Right ventricle myocardium inferior (tissue), 1 donor: ENCODE results near the gene ARHGAP29. TPM values are rescaled to one million over a fixed set of nuclear protein-coding genes. Genes with fewer than 3 reads are reported as not detected.

Experiments used
- ATAC-seq: fragments of 200-7000 bp; cut with Tn5 transposase; one replicate; pipeline ENCODE4 v1.9.1; 2020; ENCODE audit warnings: mild to moderate bottlenecking, moderate library complexity
- DNase-seq: peaks from one replicate; pipeline ENCODE4 v3.0.0; 2021; ENCODE audit errors: missing footprints
- intact Hi-C: fragments of 100-400 bp; cut with DNase I; formaldehyde crosslinking; loops from one replicate; pipeline ENCODE4 v1.11.0; 2022
- total RNA-seq: library from RNA; stranded (reverse); fragmentation: NEBNext Ultra II Directional; extraction: Animal tissue kit (Norgen Biotek cat#: 25700); gene quantifications from one replicate; pipeline ENCODE4 v1.2.1, GENCODE V29; 2021
- donor health status: DM: no; HTN: yes; CAD: no; lungs with severe emphysema.

ARHGAP29 gene
- total RNA-seq, 1 donor from 2014 or later = 27.5 TPM

DNA sequence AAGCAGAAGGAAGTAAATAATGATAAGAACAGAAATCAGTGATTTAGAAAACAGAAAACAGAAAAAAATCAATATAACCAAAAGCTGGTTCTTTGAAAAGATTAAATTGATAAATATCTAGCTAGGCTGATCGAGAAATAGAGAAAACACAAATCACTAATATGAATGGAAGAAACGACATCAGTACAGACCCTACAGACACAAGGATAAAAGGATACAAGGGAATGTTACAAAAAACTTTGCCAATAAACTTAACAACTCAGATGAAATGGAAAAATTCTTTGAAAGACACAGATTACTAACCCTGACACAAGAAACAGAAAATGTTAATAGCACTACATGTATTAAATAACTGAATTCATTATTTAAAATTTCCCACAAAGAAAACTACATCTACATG is 6.3 kb upstream of the ARHGAP29 start:
- intact Hi-C loops = no loop called here
- DNase-seq = no peak
- ATAC-seq = no peak

DNA sequence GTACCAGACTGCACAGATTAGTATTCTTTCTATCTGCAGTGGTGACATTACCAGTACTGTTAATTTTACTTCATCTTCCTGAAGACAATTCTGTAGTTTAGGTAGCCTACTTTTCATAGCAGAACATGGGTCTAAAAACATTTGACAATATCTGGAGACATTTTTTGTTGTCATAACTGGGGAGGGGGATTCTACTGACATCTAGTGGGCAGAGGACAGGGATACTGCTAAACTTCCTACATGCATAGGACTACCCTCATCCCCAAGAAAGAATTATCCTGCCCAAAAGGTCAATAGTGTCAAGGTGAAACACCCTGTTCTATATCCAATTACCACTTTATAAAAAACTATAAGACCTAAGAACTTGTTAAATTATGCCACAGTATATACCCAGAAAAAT is 3.4 kb upstream of the ARHGAP29 start:
- intact Hi-C loops = no loop called here
- no peak for DNase-seq
- no peak for ATAC-seq

GRCh38 chr1:94239796-94240195 is 2.4 kb upstream of the ARHGAP29 start:
- intact Hi-C loops = loop anchor here (5.0 kb wide), 2 partner anchors 88 to 177 kb away; no protein-coding TSS in a partner anchor
- no peak for DNase-seq

DNA sequence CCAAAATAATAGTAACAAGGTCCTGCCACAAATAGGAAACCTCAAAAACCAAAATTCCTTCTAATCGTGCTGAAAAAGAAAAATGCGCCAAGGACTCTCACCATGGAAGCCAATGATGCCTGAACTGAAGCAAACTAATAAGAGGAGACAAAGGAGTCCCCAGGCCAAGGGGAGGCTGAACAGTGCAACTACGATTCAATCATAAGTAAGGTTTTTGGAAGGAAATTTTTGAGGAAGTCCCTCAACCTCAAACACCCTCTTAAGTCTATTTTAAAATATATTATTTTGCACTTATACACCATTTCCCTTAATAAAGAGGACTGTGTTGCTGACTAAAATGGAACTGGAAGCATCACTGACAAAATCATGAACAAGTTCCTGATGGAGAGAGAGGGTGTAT is 1.7 kb upstream of the ARHGAP29 start:
- ATAC-seq (no peak), DNase-seq (no peak)
- intact Hi-C loops = loop anchor here (5.0 kb wide), 2 partner anchors 88 to 177 kb away; no protein-coding TSS in a partner anchor

More at GRCh38 chr1:94239796-94240195, 2.4 kb upstream of the ARHGAP29 start:
- no peak for ATAC-seq

GRCh38 chr1:94236630-94237290 is 624 bp downstream of the ARHGAP29 start:
- ATAC-seq = peak; percentile 59
- intact Hi-C loops = loop anchor here (2.0 to 5.0 kb wide), 3 partner anchors 91 to 192 kb away; no protein-coding TSS in a partner anchor
- peak; percentile 70 for DNase-seq

- peak; percentile 33 for ATAC-seq
- intact Hi-C loops = loop anchor here (2.0 to 5.0 kb wide), 3 partner anchors 91 to 191 kb away; no protein-coding TSS in a partner anchor
- no peak for DNase-seq
Measured at GRCh38 chr1:94236013-94236491, 1.3 kb downstream of the ARHGAP29 start.

DNA sequence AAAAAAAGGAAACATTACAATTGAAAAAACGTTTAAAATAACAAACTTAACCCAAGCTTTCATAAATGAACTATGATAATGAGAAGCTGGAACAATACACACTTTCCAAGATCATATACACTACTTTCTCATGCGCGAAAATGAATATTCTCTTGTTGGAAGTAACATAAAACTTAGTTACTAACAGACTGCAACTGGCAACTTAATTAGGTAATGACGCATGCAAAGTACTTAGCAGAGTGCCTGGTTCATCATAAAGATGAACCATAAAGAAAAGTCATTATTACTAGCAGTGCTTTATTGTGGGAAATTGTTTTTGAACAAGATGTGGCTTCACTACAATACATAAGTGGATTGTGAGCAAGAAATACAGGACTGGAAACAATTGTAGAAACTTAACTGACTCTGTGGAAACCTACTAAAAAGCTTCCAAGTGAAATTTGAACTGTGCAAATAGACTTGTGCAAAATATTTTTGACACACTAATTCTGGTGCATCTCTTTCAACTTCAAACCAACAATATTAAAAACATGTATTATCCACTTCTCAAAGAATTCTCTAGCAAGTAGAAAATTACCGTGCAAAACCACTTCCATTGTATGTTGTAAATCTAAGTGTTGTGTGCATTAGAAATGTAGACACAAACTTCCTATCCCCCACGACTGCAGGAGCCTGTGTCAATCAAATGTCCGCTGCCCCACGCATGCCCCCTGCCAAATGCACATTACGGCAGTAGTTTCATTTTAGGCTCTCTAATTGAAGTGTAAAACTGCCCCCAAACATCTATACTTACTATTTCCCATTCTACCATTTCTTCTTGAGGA is 2.0 kb downstream of the ARHGAP29 start:
- intact Hi-C loops = loop anchor here (2.0 to 5.0 kb wide), 3 partner anchors 92 to 191 kb away; no protein-coding TSS in a partner anchor
- DNase-seq = no peak
- no peak for ATAC-seq

- DNase-seq (no peak), ATAC-seq (no peak)
- intact Hi-C loops = loop anchor here (5.0 kb wide), 3 partner anchors 42 to 172 kb away; no protein-coding TSS in a partner anchor
Measured at GRCh38 chr1:94234615-94235014, 2.8 kb downstream of the ARHGAP29 start.

- no peak for DNase-seq
- no peak for ATAC-seq
- intact Hi-C loops = loop anchor here (5.0 kb wide), 1 partner anchor 39 kb away; no protein-coding TSS in a partner anchor
Measured at GRCh38 chr1:94231746-94232145, 5.6 kb downstream of the ARHGAP29 start.

DNA sequence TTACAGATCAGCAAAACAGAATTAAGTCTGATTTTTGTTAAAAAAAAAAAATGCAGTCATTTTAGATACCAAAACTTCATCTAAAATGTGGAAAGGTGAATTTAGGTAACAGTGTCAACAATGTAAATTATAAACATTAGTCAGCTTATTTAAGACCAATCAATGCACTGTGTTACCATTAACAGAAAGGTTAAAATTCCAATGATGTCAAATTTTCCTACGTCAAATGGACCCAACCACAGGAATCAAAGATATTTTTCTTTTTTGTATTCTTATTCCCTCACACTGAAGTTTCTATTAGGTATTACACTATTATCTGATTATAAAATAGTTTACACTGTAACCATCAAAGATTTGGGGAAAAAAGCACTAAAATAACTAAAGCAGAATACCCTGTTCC is 6.5 kb downstream of the ARHGAP29 start:
- intact Hi-C loops = loop anchor here (5.0 kb wide), 1 partner anchor 39 kb away; no protein-coding TSS in a partner anchor

DNA sequence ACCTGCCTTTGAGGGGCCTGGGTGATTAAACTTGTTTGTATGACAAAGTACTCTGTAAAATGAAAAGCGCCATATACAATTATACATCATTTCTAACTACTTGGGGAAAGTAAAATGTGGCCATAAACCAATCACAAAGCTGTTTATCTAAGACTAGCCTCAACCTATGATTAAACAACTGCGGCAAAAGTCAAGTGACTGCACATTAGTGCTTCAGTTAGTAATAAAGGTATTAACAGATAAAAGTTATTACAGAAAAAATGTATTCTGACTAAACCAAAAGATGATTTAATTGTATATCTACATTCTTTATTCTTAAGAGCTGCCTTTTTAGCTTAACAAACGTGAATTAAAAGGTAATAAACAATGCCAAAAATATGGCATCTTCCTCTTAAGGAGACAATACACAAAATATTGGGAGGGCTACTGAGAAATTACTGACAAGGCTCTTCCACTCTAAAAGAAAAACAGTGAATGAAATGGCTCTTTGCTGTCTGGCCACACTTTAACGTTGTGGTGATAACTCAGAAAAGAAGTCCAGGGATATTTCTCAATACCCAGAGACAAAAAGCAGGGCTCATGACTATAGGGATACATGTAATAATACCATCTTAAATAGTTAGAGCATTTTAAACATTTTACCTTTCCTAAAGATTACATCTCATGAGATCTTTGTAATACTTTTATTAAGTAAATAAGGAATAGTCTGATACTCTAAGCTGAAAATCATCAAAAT is 8.6 kb downstream of the ARHGAP29 start:
- intact Hi-C loops = no loop called here
- no peak for DNase-seq
- ATAC-seq = peak; percentile 60

More for the DNA sequence above, 6.5 kb downstream of the ARHGAP29 start:
- DNase-seq (no peak), ATAC-seq (no peak)

DNA sequence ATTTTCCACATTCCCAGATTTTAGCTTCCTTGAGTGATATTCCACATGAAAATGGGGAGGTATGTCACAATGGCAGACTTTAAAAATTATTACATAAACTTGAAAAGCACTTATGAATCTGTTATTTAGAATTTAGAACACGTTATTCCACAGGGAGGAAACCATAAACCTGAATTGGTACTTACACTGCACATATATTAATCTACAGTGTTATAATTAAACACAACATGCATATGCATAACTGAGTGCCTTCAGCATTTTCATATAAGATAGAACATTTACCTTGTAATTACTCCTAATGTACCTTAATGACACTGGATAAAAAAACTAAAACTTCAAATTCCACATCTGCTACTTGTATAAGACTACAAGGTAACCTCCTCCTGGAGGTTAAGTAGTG is 9.8 kb downstream of the ARHGAP29 start:
- no peak for DNase-seq
- intact Hi-C loops = no loop called here
- ATAC-seq = no peak

GRCh38 chr1:94225845-94226244 is 11.5 kb downstream of the ARHGAP29 start:
- ATAC-seq (no peak), DNase-seq (no peak)
- intact Hi-C loops = no loop called here

DNA sequence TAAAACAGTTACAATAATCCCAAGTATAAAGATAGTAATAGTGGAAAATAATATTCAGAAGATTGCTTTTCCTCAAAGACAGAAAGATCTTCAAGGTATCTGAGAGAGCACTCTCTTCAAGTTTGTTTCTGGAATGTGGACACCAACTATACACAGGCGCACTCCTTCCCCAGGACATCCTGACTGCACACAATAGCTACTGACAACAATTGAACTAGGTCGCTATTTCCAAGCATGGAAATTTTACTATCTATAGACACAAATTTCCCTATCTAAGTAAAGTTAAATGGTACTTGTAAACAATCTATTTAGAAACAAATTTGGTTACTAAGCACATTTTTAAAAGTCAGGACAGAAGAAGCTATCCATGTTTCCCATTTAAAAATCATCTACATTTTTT is 19.1 kb downstream of the ARHGAP29 start:
- intact Hi-C loops = no loop called here

DNA sequence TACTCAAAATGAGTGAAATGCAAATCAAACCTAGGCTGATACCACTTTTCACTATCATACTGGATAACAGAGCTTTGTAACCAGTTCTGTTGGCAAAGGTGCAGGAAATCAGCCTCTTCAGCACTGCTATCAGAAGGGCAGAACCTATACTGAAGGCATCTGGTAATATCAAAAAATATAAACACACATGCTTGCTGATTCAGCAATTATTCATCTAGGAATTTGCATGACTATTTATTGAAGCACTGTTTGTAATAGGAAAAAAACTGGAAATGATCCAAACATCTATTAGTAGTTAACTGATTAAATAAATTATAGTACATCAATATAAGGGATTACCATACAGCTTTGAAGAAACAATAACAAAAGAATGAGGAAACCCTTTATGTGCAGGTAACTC is 21.4 kb downstream of the ARHGAP29 start:
- intact Hi-C loops = no loop called here
- DNase-seq (no peak), ATAC-seq (no peak)

More for the DNA sequence above, 19.1 kb downstream of the ARHGAP29 start:
- DNase-seq (no peak), ATAC-seq (no peak)

DNA sequence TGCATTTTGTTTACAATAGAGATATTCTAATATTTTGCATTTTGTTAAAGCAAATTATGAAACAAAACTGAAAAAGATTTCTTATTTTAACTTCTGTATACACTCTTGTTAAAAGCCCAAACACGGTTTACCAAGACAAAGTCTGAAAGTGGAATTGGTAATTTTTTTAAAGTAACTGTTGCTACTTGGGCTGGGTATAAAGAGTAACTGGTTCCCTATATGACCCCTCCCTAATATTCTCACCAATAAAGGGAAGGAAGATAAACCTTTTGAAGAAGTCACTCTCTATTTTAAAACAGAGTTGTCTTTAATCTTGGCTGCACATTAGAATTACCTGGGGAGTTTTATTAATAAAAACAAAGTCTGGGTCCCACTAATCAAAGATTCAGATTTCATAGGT is 27.4 kb downstream of the ARHGAP29 start:
- intact Hi-C loops = no loop called here

DNA sequence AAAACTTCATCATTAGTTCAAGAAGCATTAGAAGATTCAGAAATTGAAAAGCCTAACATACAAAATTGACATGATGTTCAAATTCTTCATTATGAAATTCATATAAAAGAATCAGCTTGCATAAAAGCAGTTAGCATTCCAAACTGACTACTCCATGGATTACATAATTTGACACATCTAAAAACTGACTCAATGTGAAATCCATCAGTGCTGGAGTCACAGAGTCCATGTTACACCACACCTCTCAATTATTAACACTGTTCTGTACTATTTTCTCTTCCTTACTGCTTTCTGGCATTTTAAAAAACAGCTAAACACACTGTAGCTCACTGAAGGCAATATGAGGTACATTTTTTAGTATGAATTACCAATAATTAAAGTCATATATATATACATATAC is 28.0 kb downstream of the ARHGAP29 start:
- ATAC-seq (peak; percentile 72), DNase-seq (no peak)
- intact Hi-C loops = no loop called here

More for the DNA sequence above, 27.4 kb downstream of the ARHGAP29 start:
- DNase-seq (no peak), ATAC-seq (no peak)

DNA sequence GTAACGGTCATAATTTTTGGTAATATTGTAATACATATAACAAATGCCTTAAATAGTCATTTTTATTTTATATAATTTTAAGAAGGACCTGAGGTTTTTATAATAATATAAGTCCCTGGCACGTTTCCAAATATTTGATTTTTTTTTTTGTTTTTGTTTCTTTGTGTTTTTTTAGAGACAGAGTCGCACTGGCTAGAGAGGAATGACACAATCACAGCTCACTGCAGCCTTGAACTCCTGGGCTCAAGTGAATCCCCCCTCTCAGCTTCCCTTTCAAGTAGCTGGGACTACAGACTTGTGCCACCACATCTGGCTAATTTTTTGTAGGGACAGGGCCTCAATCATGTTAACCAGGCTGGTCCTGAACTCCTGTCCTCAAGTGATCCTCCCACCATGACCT is 29.7 kb downstream of the ARHGAP29 start:
- no peak for DNase-seq
- no peak for ATAC-seq
- intact Hi-C loops = no loop called here

DNA sequence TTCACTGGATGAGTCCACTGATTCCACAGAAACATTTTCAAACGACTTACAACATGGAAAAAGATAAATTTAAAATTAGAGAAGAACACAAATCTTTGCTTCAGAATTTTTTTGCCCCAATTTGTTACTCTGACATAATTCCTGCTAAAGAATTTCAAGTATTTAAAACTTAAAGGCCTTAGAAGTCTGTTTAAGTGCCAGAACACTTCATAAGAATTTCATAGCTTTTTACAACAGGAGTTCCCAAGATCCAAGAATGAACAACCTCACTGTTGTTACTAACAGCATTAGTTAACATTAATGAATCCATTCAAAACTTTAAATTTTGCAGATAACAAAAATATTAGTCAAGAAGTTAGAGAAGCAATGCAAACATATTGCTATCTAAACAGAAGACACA is 31.7 kb downstream of the ARHGAP29 start:
- ATAC-seq (no peak), DNase-seq (no peak)
- intact Hi-C loops = no loop called here
